ENCODE results near the gene TBXAS1. TPM values are rescaled to one million over a fixed set of nuclear protein-coding genes. Genes with fewer than 3 reads are reported as not detected.

The TBXAS1 gene
- total and polyA plus RNA-seq, 2 donors (not counting 3 experiments of a cell fraction or from before 2014, with no cell fraction given) = 2.1 to 4.3 TPM

GRCh38 chr7:139867847-139868246 lies 38.8 kb downstream of the TBXAS1 start:
- no peak for FAIRE-seq
- H3K9me3 ChIP-seq (replicated peaks; ENCODE audit: control insufficient read depth, insufficient read depth, low read length) = no peaks in the 10 kb centered on the region
- no peaks in the 10 kb centered on the region for H4K20me1 ChIP-seq (replicated peaks; ENCODE audit: control insufficient read depth, extremely low read depth, insufficient read depth, low read length)
- no TSS peak for BruUV-seq (replicated peaks)
- ChIA-PET POLR2A (no interaction called here), CTCF (no interaction called here)
- H3K36me3 ChIP-seq (ENCODE audit: control insufficient read depth in 2 of 2, extremely low read depth in 1 of 2, insufficient read depth in 2 of 2, low read length in 2 of 2) = no peaks in the 10 kb centered on the region
- peaks cover 7% of the 10 kb centered on the region for H3K4me1 ChIP-seq (ENCODE audit: control insufficient read depth, extremely low read depth, insufficient read depth, low read length)
- H3K9ac ChIP-seq (replicated peaks; ENCODE audit: extremely low read depth, insufficient read depth, low read length) = no peak overlapping the region
- H3K9me1 ChIP-seq (replicated peaks; ENCODE audit: control insufficient read depth, extremely low read depth, insufficient read depth, low read length) = no peaks in the 10 kb centered on the region
- no peak overlapping the region for H2AFZ ChIP-seq (ENCODE audit: low read depth, low read length)
- dilution Hi-C loops (cut with MboI; ENCODE audit: extremely low pct_ligation_motif_present, low sequenced_read_pairs) = no loop called here
- H3K79me2 ChIP-seq (ENCODE audit: control insufficient read depth, insufficient read depth, low read length) = no peaks in the 10 kb centered on the region
- H3K4me3 ChIP-seq (replicated peaks in 1 of 3; ENCODE audit: insufficient read depth in 1 of 3, low read depth in 1 of 3, low read length in 3 of 3) = no peak overlapping the region
- intact Hi-C loops (cut with micrococcal nuclease) = no loop called here
- no peak for DNase-seq (ENCODE audit: low read depth, low spot score)
- no peak for TF ChIP-seq MAX (IDR thresholded peaks at IDR 0.05; ENCODE audit: insufficient read depth, insufficient read length)
- TF ChIP-seq EZH2 (IDR thresholded peaks at IDR 0.05; ENCODE audit: borderline replicate concordance, low read depth, low read length, severe bottlenecking) = no peak
- H3K4me2 ChIP-seq (ENCODE audit: insufficient read depth, low read length) = no peak overlapping the region
- H3K27me3 ChIP-seq (ENCODE audit: control insufficient read depth in 2 of 2, insufficient read depth in 2 of 2, low read length in 2 of 2) = peaks cover 0 to 11% of the 10 kb centered on the region in 2 experiments
- no peak overlapping the region for H3K27ac ChIP-seq (ENCODE audit: insufficient read depth, low read depth, low read length)

- Histone ChIP-seq H3K27ac (ENCODE audit: insufficient read depth, low read depth, low read length) (no peak overlapping the region), H3K9ac (replicated peaks; ENCODE audit: extremely low read depth, insufficient read depth, low read length) (no peak overlapping the region), H3K9me1 (replicated peaks; ENCODE audit: control insufficient read depth, extremely low read depth, insufficient read depth, low read length) (no peaks in the 10 kb centered on the region), H3K36me3 (ENCODE audit: control insufficient read depth in 2 of 2, extremely low read depth in 1 of 2, insufficient read depth in 2 of 2, low read length in 2 of 2) (no peaks in the 10 kb centered on the region), H3K9me3 (replicated peaks; ENCODE audit: control insufficient read depth, insufficient read depth, low read length) (no peaks in the 10 kb centered on the region), H3K4me1 (ENCODE audit: control insufficient read depth, extremely low read depth, insufficient read depth, low read length) (peaks cover 14% of the 10 kb centered on the region), H2AFZ (ENCODE audit: low read depth, low read length) (no peak overlapping the region), H4K20me1 (replicated peaks; ENCODE audit: control insufficient read depth, extremely low read depth, insufficient read depth, low read length) (no peaks in the 10 kb centered on the region), H3K79me2 (ENCODE audit: control insufficient read depth, insufficient read depth, low read length) (no peaks in the 10 kb centered on the region), H3K27me3 (ENCODE audit: control insufficient read depth in 2 of 2, insufficient read depth in 2 of 2, low read length in 2 of 2) (no peaks in the 10 kb centered on the region), H3K4me2 (ENCODE audit: insufficient read depth, low read length) (no peak overlapping the region), H3K4me3 (replicated peaks in 1 of 3; ENCODE audit: insufficient read depth in 1 of 3, low read depth in 1 of 3, low read length in 3 of 3) (no peak overlapping the region)
- CTCF ChIA-PET = no interaction called here
- no TSS peak for BruUV-seq (replicated peaks)
- DNase-seq (ENCODE audit: low read depth, low spot score) (no peak), FAIRE-seq (no peak)
- dilution Hi-C loops (cut with MboI; ENCODE audit: extremely low pct_ligation_motif_present, low sequenced_read_pairs) (no loop called here), intact Hi-C loops (cut with micrococcal nuclease) (loop anchor here (2.0 to 5.0 kb wide), 2 partner anchors 47 to 93 kb away; partner anchors contain the start of gene HIPK2)
- POLR2A ChIA-PET = no interaction called here
- no peak for TF ChIP-seq POLR2A (IDR thresholded peaks at IDR 0.05; ENCODE audit: low read depth, low read length)
- TF ChIP-seq MYC (IDR thresholded peaks at IDR 0.05; ENCODE audit: low read depth, low read length) = no peak
- no peak for TF ChIP-seq JUN (IDR thresholded peaks at IDR 0.05; ENCODE audit: borderline replicate concordance, insufficient read depth, insufficient read length, low read depth)
- TF ChIP-seq FOS (IDR thresholded peaks at IDR 0.05; ENCODE audit: borderline replicate concordance, insufficient read depth, low read length) = no peak
- TF ChIP-seq POLR2AphosphoS5 (IDR thresholded peaks at IDR 0.05; ENCODE audit: insufficient read depth, low read depth, low read length) = no peak
- TF ChIP-seq MAX (IDR thresholded peaks at IDR 0.05; ENCODE audit: insufficient read depth, insufficient read length) = no peak
- TF ChIP-seq EZH2 (IDR thresholded peaks at IDR 0.05; ENCODE audit: borderline replicate concordance, low read depth, low read length, severe bottlenecking) = no peak
- TF ChIP-seq GATA2 (IDR thresholded peaks at IDR 0.05; ENCODE audit: insufficient read depth, insufficient read length, low read depth, low read length) = no peak
- TF ChIP-seq CTCF (IDR thresholded peaks at IDR 0.05; ENCODE audit: extremely low read depth in 1 of 2, insufficient read depth in 1 of 2, low read depth in 1 of 2, low read length in 2 of 2) = no peak
Measured at GRCh38 chr7:139869886-139870285, 40.8 kb downstream of the TBXAS1 start.
